HepG2 (cell line): ENCODE results near the gene MRPL58. TPM values are rescaled to one million over a fixed set of nuclear protein-coding genes. Genes with fewer than 3 reads are reported as not detected.

Source experiments
- CC2D1A ChIP-seq: sonication (generic); formaldehyde crosslinking; IDR thresholded peaks from 2 replicates; pipeline ENCODE4 v1.8.1; 2023; ENCODE audit warnings: mild to moderate bottlenecking, missing genetic modification reagents
- DNMT1 ChIP-seq: sonication (generic); formaldehyde crosslinking; IDR thresholded peaks from 2 replicates; pipeline ENCODE4 v1.5.1; 2020; ENCODE audit warnings: mild to moderate bottlenecking, missing genetic modification reagents
- ESRRA ChIP-seq: sonication (generic); formaldehyde crosslinking; IDR thresholded peaks from 2 replicates; pipeline ENCODE4 v1.5.1; 2020; ENCODE audit warnings: mild to moderate bottlenecking, low read depth, missing genetic modification reagents
- HNRNPLL ChIP-seq: fragments of 200-400 bp; formaldehyde crosslinking; IDR thresholded peaks from 2 replicates; pipeline ENCODE4 v1.6.1; 2017; ENCODE audit warnings: mild to moderate bottlenecking, low read depth, low read length; ENCODE audit not compliant: poor library complexity, severe bottlenecking
- IKZF4 ChIP-seq: sonication (generic); formaldehyde crosslinking; IDR thresholded peaks from 2 replicates; pipeline ENCODE4 v1.5.1; 2020; ENCODE audit warnings: borderline replicate concordance, mild to moderate bottlenecking, low read depth, missing genetic modification reagents; ENCODE audit errors: not compliant biosample characterization
- KLF16 ChIP-seq, 2 experiments: sonication (generic) in 1 of 2; formaldehyde crosslinking in 1 of 2; IDR thresholded peaks; 2 replicates each; pipeline versions ENCODE4 v1.6.1 to v1.8.0; 2016 to 2023; ENCODE audit warnings: missing genetic modification reagents in 2 of 2, missing compliant biosample characterization in 1 of 2
- MTF2 ChIP-seq: sonication (generic); formaldehyde crosslinking; IDR thresholded peaks from 2 replicates; pipeline ENCODE4 v1.5.0; 2020; ENCODE audit warnings: missing genetic modification reagents, borderline replicate concordance
- NRL ChIP-seq: sonication (generic); formaldehyde crosslinking; IDR thresholded peaks from 2 replicates; pipeline ENCODE4 v1.5.0; 2020; ENCODE audit warnings: missing genetic modification reagents, mild to moderate bottlenecking, moderate library complexity, borderline replicate concordance
- SRSF4 ChIP-seq: fragments of 200-400 bp; formaldehyde crosslinking; IDR thresholded peaks from one replicate; pipeline ENCODE4 v1.6.1; 2018; ENCODE audit warnings: mild to moderate bottlenecking, low read depth, low read length, moderate library complexity; ENCODE audit not compliant: poor library complexity, severe bottlenecking
- TOE1 ChIP-seq: sonication (generic); formaldehyde crosslinking; IDR thresholded peaks from 2 replicates; pipeline ENCODE4 v1.4.0; 2020; ENCODE audit warnings: mild to moderate bottlenecking, missing genetic modification reagents
- YEATS2 ChIP-seq: sonication (generic); formaldehyde crosslinking; IDR thresholded peaks from 2 replicates; pipeline ENCODE4 v1.4.0; 2020; ENCODE audit warnings: missing genetic modification reagents, borderline replicate concordance
- ZFX ChIP-seq: sonication (generic); formaldehyde crosslinking; IDR thresholded peaks from 2 replicates; pipeline ENCODE4 v1.4.0; 2020; ENCODE audit warnings: mild to moderate bottlenecking, low read depth, missing genetic modification reagents, moderate library complexity
- ZFY ChIP-seq: sonication (generic); formaldehyde crosslinking; IDR thresholded peaks from 2 replicates; pipeline ENCODE4 v1.4.0; 2020; ENCODE audit warnings: missing genetic modification reagents
- ZNF136 ChIP-seq: sonication (generic); formaldehyde crosslinking; IDR thresholded peaks from 2 replicates; pipeline ENCODE4 v1.8.1; 2022; ENCODE audit warnings: low read depth, mild to moderate bottlenecking, moderate library complexity, missing genetic modification reagents
- ZNF451 ChIP-seq: sonication (generic); formaldehyde crosslinking; IDR thresholded peaks from 2 replicates; pipeline ENCODE4 v1.5.0; 2020; ENCODE audit warnings: mild to moderate bottlenecking, missing genetic modification reagents
- ZNF556 ChIP-seq: sonication (generic); formaldehyde crosslinking; IDR thresholded peaks from 2 replicates; pipeline ENCODE4 v1.4.0; 2020; ENCODE audit warnings: mild to moderate bottlenecking, missing genetic modification reagents, borderline replicate concordance
- ZNF607 ChIP-seq: sonication (generic); formaldehyde crosslinking; IDR thresholded peaks from 2 replicates; pipeline ENCODE4 v1.5.1; 2020; ENCODE audit warnings: missing genetic modification reagents, mild to moderate bottlenecking, borderline replicate concordance
- ZNF746 ChIP-seq: sonication (generic); formaldehyde crosslinking; IDR thresholded peaks from 2 replicates; pipeline ENCODE4 v1.8.0; 2022; ENCODE audit warnings: mild to moderate bottlenecking, missing genetic modification reagents
- ZNF776 ChIP-seq: sonication (generic); formaldehyde crosslinking; IDR thresholded peaks from 2 replicates; pipeline ENCODE4 v1.4.0; 2020; ENCODE audit warnings: mild to moderate bottlenecking, missing genetic modification reagents
- polyA plus RNA-seq, 8 experiments: library from polyadenylated mRNA; depleted of rRNA in 3 of 8; stranded (reverse) in 7 of 8; unstranded in 1 of 8; fragments of >200 nt; fragmentation: Illumina TruSeq in 4 of 8; extraction: Trizol in 4 of 8; gene quantifications; 2 replicates each; pipeline versions ENCODE4 v1.2.1 to v1.2.3, GENCODE V29; 2011 to 2016; ENCODE audit warnings: low read depth in 4 of 8, missing spikeins in 1 of 8, mixed read lengths in 1 of 8; ENCODE audit not compliant: insufficient read depth in 1 of 8
- total RNA-seq, 5 experiments: library from RNA; depleted of rRNA; stranded (reverse); fragments of >200 nt; fragmentation: Illumina TruSeq; extraction: Trizol; gene quantifications; 2 replicates each; pipeline ENCODE4 v1.2.3, GENCODE V29; 2016; ENCODE audit warnings: low read depth in 1 of 5
- TF ChIP-seq, protein P1 (sequence below): sonication (generic); formaldehyde crosslinking; IDR thresholded peaks from 2 replicates; pipeline ENCODE4 v1.5.1; 2020; ENCODE audit warnings: mild to moderate bottlenecking, missing genetic modification reagents, moderate library complexity
- TF ChIP-seq, protein P2 (sequence below): sonication (generic); formaldehyde crosslinking; IDR thresholded peaks from 2 replicates; pipeline ENCODE4 v1.8.1; 2023; ENCODE audit warnings: missing genetic modification reagents, inconsistent platforms, borderline replicate concordance
- TF ChIP-seq, protein P3 (sequence below): sonication (generic); formaldehyde crosslinking; IDR thresholded peaks from 2 replicates; pipeline ENCODE4 v1.5.0; 2020; ENCODE audit warnings: missing genetic modification reagents

MRPL58 gene
- total and polyA plus RNA-seq, 2 of the 13 experiments (the other 11 are each of a cell fraction or from before 2014, with no cell fraction given) = 44.9 to 68.9 TPM

DNA sequence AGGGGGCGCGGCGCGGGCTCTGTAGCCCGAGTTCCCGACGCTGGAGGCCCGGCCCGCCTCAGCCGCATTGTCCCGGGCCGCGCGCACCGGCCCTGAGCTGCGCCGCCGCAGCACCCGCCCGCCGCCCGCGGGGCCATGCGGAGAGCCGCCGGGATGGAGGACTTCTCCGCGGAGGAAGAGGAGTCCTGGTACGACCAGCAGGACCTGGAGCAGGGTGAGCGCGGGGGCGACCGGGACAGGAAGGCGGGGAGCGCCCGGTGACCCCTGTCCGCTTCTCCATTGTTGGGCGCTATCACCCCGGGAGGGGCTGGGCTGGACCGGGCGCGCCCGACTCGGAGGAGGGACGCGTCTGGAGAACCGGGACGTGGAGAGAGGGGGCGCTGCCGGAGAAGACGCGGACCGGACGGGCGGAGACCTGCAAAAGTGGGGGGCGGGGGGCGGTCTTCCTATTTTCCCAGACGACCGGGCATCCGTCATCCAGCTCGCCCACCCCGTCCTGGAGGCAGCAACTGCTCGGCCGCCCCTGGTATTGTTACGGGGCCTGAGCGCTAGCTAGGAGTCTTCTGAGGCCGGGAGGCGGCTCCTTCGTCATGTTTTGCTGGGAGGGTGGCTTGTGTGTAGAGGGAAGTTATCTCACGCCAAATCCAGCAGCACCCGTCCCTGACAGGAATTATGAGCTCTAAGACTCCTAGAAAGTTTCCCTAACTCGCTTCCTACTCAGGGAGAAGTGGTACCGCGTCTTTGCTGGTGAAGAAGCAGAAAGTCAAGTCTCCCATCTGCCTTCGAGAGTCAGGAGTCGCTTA is 24.4 kb upstream of the MRPL58 start (continued):
- TF ChIP-seq YEATS2 = no peak
- TF ChIP-seq ZNF556 (CRISPR knock-in tag) = peak; percentile 28; the same call in 1 of the 2 replicates
- peak; percentile 61 for TF ChIP-seq HNRNPLL
- TF ChIP-seq, protein P1, sequence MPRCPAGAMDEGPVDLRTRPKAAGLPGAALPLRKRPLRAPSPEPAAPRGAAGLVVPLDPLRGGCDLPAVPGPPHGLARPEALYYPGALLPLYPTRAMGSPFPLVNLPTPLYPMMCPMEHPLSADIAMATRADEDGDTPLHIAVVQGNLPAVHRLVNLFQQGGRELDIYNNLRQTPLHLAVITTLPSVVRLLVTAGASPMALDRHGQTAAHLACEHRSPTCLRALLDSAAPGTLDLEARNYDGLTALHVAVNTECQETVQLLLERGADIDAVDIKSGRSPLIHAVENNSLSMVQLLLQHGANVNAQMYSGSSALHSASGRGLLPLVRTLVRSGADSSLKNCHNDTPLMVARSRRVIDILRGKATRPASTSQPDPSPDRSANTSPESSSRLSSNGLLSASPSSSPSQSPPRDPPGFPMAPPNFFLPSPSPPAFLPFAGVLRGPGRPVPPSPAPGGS (CRISPR knock-in tag) = peak; percentile 71; the same call in 1 of the 2 replicates
- no peak for TF ChIP-seq TOE1 (CRISPR knock-in tag)
- peak; percentile 63; the same call in 1 of the 2 replicates for TF ChIP-seq ZNF776 (CRISPR knock-in tag)
- 0 out of 2 replicates have a peak, but pooled peaks have one; percentile 57 for TF ChIP-seq ZNF451 (CRISPR knock-in tag)
- no peak for TF ChIP-seq DNMT1 (CRISPR knock-in tag)
- peak; percentile 17; the same call in 1 of the 2 replicates for TF ChIP-seq ZNF746
- TF ChIP-seq MTF2 (CRISPR knock-in tag) = peak; percentile 81; the same call in 1 of the 2 replicates
- 0 out of 4 replicates have a peak, but pooled peaks of 1 of the 2 experiments have one; percentile 20 for TF ChIP-seq KLF16 (CRISPR knock-in tag; IDR thresholded peaks at IDR 0.05)
- peak; percentile 43 for TF ChIP-seq IKZF4 (CRISPR knock-in tag)
- peak; percentile 43; the same call in 1 of the 2 replicates for TF ChIP-seq ZFX (CRISPR knock-in tag)
- TF ChIP-seq SRSF4 = no peak
- TF ChIP-seq ZNF136 = no peak
- TF ChIP-seq, protein P2, sequence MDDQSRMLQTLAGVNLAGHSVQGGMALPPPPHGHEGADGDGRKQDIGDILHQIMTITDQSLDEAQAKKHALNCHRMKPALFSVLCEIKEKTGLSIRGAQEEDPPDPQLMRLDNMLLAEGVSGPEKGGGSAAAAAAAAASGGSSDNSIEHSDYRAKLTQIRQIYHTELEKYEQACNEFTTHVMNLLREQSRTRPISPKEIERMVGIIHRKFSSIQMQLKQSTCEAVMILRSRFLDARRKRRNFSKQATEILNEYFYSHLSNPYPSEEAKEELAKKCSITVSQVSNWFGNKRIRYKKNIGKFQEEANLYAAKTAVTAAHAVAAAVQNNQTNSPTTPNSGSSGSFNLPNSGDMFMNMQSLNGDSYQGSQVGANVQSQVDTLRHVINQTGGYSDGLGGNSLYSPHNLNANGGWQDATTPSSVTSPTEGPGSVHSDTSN = no peak
- peak; percentile 26; the same call in 1 of the 2 replicates for TF ChIP-seq NRL (CRISPR knock-in tag)
- no peak for TF ChIP-seq ZNF607 (CRISPR knock-in tag)
- TF ChIP-seq, protein P3, sequence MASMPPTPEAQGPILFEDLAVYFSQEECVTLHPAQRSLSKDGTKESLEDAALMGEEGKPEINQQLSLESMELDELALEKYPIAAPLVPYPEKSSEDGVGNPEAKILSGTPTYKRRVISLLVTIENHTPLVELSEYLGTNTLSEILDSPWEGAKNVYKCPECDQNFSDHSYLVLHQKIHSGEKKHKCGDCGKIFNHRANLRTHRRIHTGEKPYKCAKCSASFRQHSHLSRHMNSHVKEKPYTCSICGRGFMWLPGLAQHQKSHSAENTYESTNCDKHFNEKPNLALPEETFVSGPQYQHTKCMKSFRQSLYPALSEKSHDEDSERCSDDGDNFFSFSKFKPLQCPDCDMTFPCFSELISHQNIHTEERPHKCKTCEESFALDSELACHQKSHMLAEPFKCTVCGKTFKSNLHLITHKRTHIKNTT (CRISPR knock-in tag) = no peak
- TF ChIP-seq ESRRA = no peak
- no peak for TF ChIP-seq CC2D1A (CRISPR knock-in tag)
- TF ChIP-seq ZFY (CRISPR knock-in tag) = peak; percentile 29; the same call in 1 of the 2 replicates
- TF ChIP-seq, all 625 proteins: peak for 72
